Osteoblast (primary cell): ENCODE results near the gene ADI1. TPM values are rescaled to one million over a fixed set of nuclear protein-coding genes. Genes with fewer than 3 reads are reported as not detected.

Experiments
- DNase-seq: peaks from one replicate; pipeline ENCODE4 v3.0.0; 2011; ENCODE audit warnings: low spot score, mixed read lengths; ENCODE audit not compliant: insufficient read length; ENCODE audit errors: missing footprints
- H2AFZ ChIP-seq: 2 replicates; pipeline ENCODE4 v1.6.0; 2011; ENCODE audit warnings: mild to moderate bottlenecking, low read length
- H3K27ac ChIP-seq: 2 replicates; pipeline ENCODE4 v1.5.1; 2011; ENCODE audit warnings: mild to moderate bottlenecking, low read depth, low read length, moderate library complexity
- H3K27me3 ChIP-seq: 2 replicates; pipeline ENCODE4 v1.6.0; 2012; ENCODE audit warnings: mild to moderate bottlenecking, control low read depth, inconsistent platforms, low read length, moderate library complexity; ENCODE audit not compliant: insufficient read depth
- H3K36me3 ChIP-seq: 2 replicates; pipeline ENCODE4 v1.5.1; 2011; ENCODE audit warnings: mild to moderate bottlenecking, low read length, control low read depth, moderate library complexity; ENCODE audit not compliant: insufficient read depth
- H3K4me1 ChIP-seq: 2 replicates; pipeline ENCODE4 v1.5.1; 2011; ENCODE audit warnings: mild to moderate bottlenecking, low read length, control low read depth, moderate library complexity; ENCODE audit not compliant: insufficient read depth
- H3K4me2 ChIP-seq: 2 replicates; pipeline ENCODE4 v1.6.0; 2011; ENCODE audit warnings: mild to moderate bottlenecking, low read length; ENCODE audit not compliant: insufficient read depth
- H3K4me3 ChIP-seq: fragments of 200-600 bp; sonication (generic); 3 replicates; pipeline ENCODE4 v1.5.1; 2012; ENCODE audit warnings: mild to moderate bottlenecking, low read length, inconsistent platforms; ENCODE audit not compliant: insufficient read depth
- H3K79me2 ChIP-seq: 2 replicates; pipeline ENCODE4 v1.6.0; 2012; ENCODE audit warnings: mild to moderate bottlenecking, low read length, control low read depth, inconsistent platforms; ENCODE audit not compliant: insufficient read depth
- H3K9me3 ChIP-seq: 2 replicates; pipeline ENCODE4 v1.5.1; 2011; ENCODE audit warnings: low read depth, low read length, control low read depth
- H4K20me1 ChIP-seq: 2 replicates; pipeline ENCODE4 v1.6.0; 2012; ENCODE audit warnings: mild to moderate bottlenecking, low read length, control low read depth; ENCODE audit not compliant: insufficient read depth
- CTCF ChIP-seq: IDR thresholded peaks from 2 replicates; pipeline ENCODE4 v1.5.1; 2011; ENCODE audit warnings: mild to moderate bottlenecking, low read depth, low read length, moderate library complexity; ENCODE audit errors: extremely low read depth
- total RNA-seq: library from RNA; depleted of rRNA; stranded (reverse); fragments of >200 nt; gene quantifications from 2 replicates; pipeline ENCODE4 v1.2.3, GENCODE V29; 2012

The ADI1 gene
- total RNA-seq, 1 donor = 55.4 TPM

- H3K9me3 ChIP-seq = no peaks in the 10 kb centered on the region
- no peak overlapping the region for H2AFZ ChIP-seq
- no peaks in the 10 kb centered on the region for H3K4me1 ChIP-seq
- no peaks in the 10 kb centered on the region for H3K79me2 ChIP-seq
- no peak overlapping the region for H3K4me3 ChIP-seq
- peak; percentile 76 for DNase-seq
- no peaks in the 10 kb centered on the region for H3K36me3 ChIP-seq
- TF ChIP-seq CTCF = no peak
- H3K4me2 ChIP-seq = no peak overlapping the region
- H4K20me1 ChIP-seq = no peaks in the 10 kb centered on the region
- H3K27ac ChIP-seq = no peak overlapping the region
- no peaks in the 10 kb centered on the region for H3K27me3 ChIP-seq
These were observed 32.3 kb downstream of the ADI1 start for GRCh38 chr2:3487028-3487425.

GRCh38 chr2:3486047-3487027 is 33.0 kb downstream of the ADI1 start:
- H3K27me3 ChIP-seq = no peaks in the 10 kb centered on the region
- H2AFZ ChIP-seq = no peak overlapping the region
- no peak overlapping the region for H3K4me3 ChIP-seq
- H3K27ac ChIP-seq = no peak overlapping the region
- no peaks in the 10 kb centered on the region for H3K4me1 ChIP-seq
- TF ChIP-seq CTCF = no peak
- no peaks in the 10 kb centered on the region for H3K79me2 ChIP-seq
- no peaks in the 10 kb centered on the region for H4K20me1 ChIP-seq
- no peaks in the 10 kb centered on the region for H3K9me3 ChIP-seq
- peak; percentile 62 for DNase-seq
- no peaks in the 10 kb centered on the region for H3K36me3 ChIP-seq
- H3K4me2 ChIP-seq = no peak overlapping the region

GRCh38 chr2:3485166-3485565 is 34.2 kb downstream of the ADI1 start:
- no peak overlapping the region for H3K4me3 ChIP-seq
- H2AFZ ChIP-seq = no peak overlapping the region
- H3K79me2 ChIP-seq = no peaks in the 10 kb centered on the region
- no peaks in the 10 kb centered on the region for H3K4me1 ChIP-seq
- no peaks in the 10 kb centered on the region for H3K9me3 ChIP-seq
- no peak overlapping the region for H3K4me2 ChIP-seq
- H4K20me1 ChIP-seq = no peaks in the 10 kb centered on the region
- no peak overlapping the region for H3K27ac ChIP-seq
- no peaks in the 10 kb centered on the region for H3K27me3 ChIP-seq
- peak; percentile 57 for DNase-seq
- no peaks in the 10 kb centered on the region for H3K36me3 ChIP-seq
- no peak for TF ChIP-seq CTCF

GRCh38 chr2:3483986-3484960 is 35.1 kb downstream of the ADI1 start:
- Histone ChIP-seq H3K79me2 (no peaks in the 10 kb centered on the region), H3K4me1 (no peaks in the 10 kb centered on the region), H3K27me3 (no peaks in the 10 kb centered on the region), H2AFZ (no peak overlapping the region), H3K27ac (no peak overlapping the region), H3K4me3 (no peak overlapping the region), H3K9me3 (no peaks in the 10 kb centered on the region), H4K20me1 (no peaks in the 10 kb centered on the region), H3K36me3 (peaks cover 6% of the 10 kb centered on the region), H3K4me2 (no peak overlapping the region)
- DNase-seq = peak; percentile 68
- TF ChIP-seq CTCF = no peak
